ENCODE results near the gene SRSF11. TPM values are rescaled to one million over a fixed set of nuclear protein-coding genes. Genes with fewer than 3 reads are reported as not detected.
A peak's percentile ranks its signal among the peaks of the same experiment; 100 is the strongest.
"Not testable (repeated sequence)": the region's sequence is repeated elsewhere in the genome, so short reads cannot be mapped to it uniquely, and the experiment has no call there.

The SRSF11 gene
- 100 to 1,000 TPM; 325 to 505 (median 435) TPM for polyA plus RNA-seq (ENCODE audit: insufficient read length in 3 of 3)
- long read RNA-seq, donor 1, full-length matches to known transcripts: 24 of 98 reads
- long read RNA-seq, donor 1, partial matches to known transcripts: 74 of 98 reads
- long read RNA-seq, donor 1, other reads (novel, unspliced or antisense): 0 of 98 reads
- long read RNA-seq, donor 2, full-length matches to known transcripts: 13 of 67 reads
- long read RNA-seq, donor 2, partial matches to known transcripts: 54 of 67 reads
- long read RNA-seq, donor 2, other reads (novel, unspliced or antisense): 0 of 67 reads
- long read RNA-seq, donor 3, full-length matches to known transcripts: 40 of 185 reads
- long read RNA-seq, donor 3, partial matches to known transcripts: 145 of 185 reads
- long read RNA-seq, donor 3, other reads (novel, unspliced or antisense): 0 of 185 reads
- long read RNA-seq, donor 4, full-length matches to known transcripts: 42 of 148 reads
- long read RNA-seq, donor 4, partial matches to known transcripts: 106 of 148 reads
- long read RNA-seq, donor 4, other reads (novel, unspliced or antisense): 0 of 148 reads
- long read RNA-seq, donor 5: 0 reads
- long read RNA-seq, donor 6, full-length matches to known transcripts: 43 of 308 reads
- long read RNA-seq, donor 6, partial matches to known transcripts: 265 of 308 reads
- long read RNA-seq, donor 6, other reads (novel, unspliced or antisense): 0 of 308 reads
- long read RNA-seq, donor 7, full-length matches to known transcripts: 38 of 173 reads
- long read RNA-seq, donor 7, partial matches to known transcripts: 135 of 173 reads
- long read RNA-seq, donor 7, other reads (novel, unspliced or antisense): 0 of 173 reads
- long read RNA-seq, donor 8, full-length matches to known transcripts: 64 of 318 reads
- long read RNA-seq, donor 8, partial matches to known transcripts: 249 of 318 reads
- long read RNA-seq, donor 8, other reads (novel, unspliced or antisense): 5 of 318 reads
- long read RNA-seq, donor 9, full-length matches to known transcripts: 27 of 144 reads
- long read RNA-seq, donor 9, partial matches to known transcripts: 111 of 144 reads
- long read RNA-seq, donor 9, other reads (novel, unspliced or antisense): 6 of 144 reads
- long read RNA-seq, donor 10, full-length matches to known transcripts: 26 of 125 reads
- long read RNA-seq, donor 10, partial matches to known transcripts: 93 of 125 reads
- long read RNA-seq, donor 10, other reads (novel, unspliced or antisense): 6 of 125 reads
- long read RNA-seq, donor 11, full-length matches to known transcripts: 20 of 77 reads
- long read RNA-seq, donor 11, partial matches to known transcripts: 57 of 77 reads
- long read RNA-seq, donor 11, other reads (novel, unspliced or antisense): 0 of 77 reads
- long read RNA-seq, donor 12, full-length matches to known transcripts: 30 of 58 reads
- long read RNA-seq, donor 12, partial matches to known transcripts: 28 of 58 reads
- long read RNA-seq, donor 12, other reads (novel, unspliced or antisense): 0 of 58 reads
- long read RNA-seq, donor 13, transcript SRSF11-206 (2 exons, 3,501 nt): minor isoform, 6 of 274 reads
- long read RNA-seq, donor 13, transcript SRSF11-216 (3 exons, 784 nt): major isoform, 12 of 274 reads
- long read RNA-seq, donor 13, transcript SRSF11-201 (10 exons, 3,034 nt): major isoform, 12 of 274 reads
- long read RNA-seq, donor 13, partial matches to known transcripts: 237 of 274 reads
- long read RNA-seq, donor 13, other reads (novel, unspliced or antisense): 0 of 274 reads
- long read RNA-seq, donor 14, transcript SRSF11-201 (10 exons, 3,034 nt): major isoform, 8 of 94 reads
- long read RNA-seq, donor 14, partial matches to known transcripts: 74 of 94 reads
- long read RNA-seq, donor 14, other reads (novel, unspliced or antisense): 6 of 94 reads
- long read RNA-seq, donor 15, transcript SRSF11-201 (10 exons, 3,034 nt): major isoform, 11 of 46 reads
- long read RNA-seq, donor 15, partial matches to known transcripts: 33 of 46 reads
- long read RNA-seq, donor 15, other reads (novel, unspliced or antisense): 0 of 46 reads
- long read RNA-seq, donor 16, full-length matches to known transcripts: 106 of 570 reads
- long read RNA-seq, donor 16, partial matches to known transcripts: 459 of 570 reads
- long read RNA-seq, donor 16, other reads (novel, unspliced or antisense): 5 of 570 reads

GRCh38 chr1:70221238-70222121 is at the start of gene SRSF11:
TSS of gene SRSF11 (plus strand) at chr1:70221380. CDS start at chr1:70221637, 257 bp downstream.
- peak; percentile 85 to 96 (median 94) for DNase-seq (ENCODE audit: extremely low read depth in 1 of 11, low read depth in 9 of 11, low spot score in 4 of 11)

- DNase-seq (ENCODE audit: extremely low read depth in 1 of 11, low read depth in 9 of 11, low spot score in 4 of 11): no peak
Measured at GRCh38 chr1:70171512-70171911, 49.7 kb upstream of the SRSF11 start.

- not testable (repeated sequence) for DNase-seq (ENCODE audit: extremely low read depth in 1 of 11, low read depth in 9 of 11, low spot score in 4 of 11)
Measured at GRCh38 chr1:70185181-70185580, 36.0 kb upstream of the SRSF11 start.

GRCh38 chr1:70188522-70188921 is 32.7 kb upstream of the SRSF11 start:
- DNase-seq (ENCODE audit: extremely low read depth in 1 of 11, low read depth in 9 of 11, low spot score in 4 of 11): no peak

- no peak for DNase-seq (ENCODE audit: extremely low read depth in 1 of 11, low read depth in 9 of 11, low spot score in 4 of 11)
Measured at GRCh38 chr1:70190180-70190579, 31.0 kb upstream of the SRSF11 start.

GRCh38 chr1:70192446-70192845 is 28.7 kb upstream of the SRSF11 start:
- DNase-seq (ENCODE audit: extremely low read depth in 1 of 11, low read depth in 9 of 11, low spot score in 4 of 11): not testable (repeated sequence)

- no peak for DNase-seq (ENCODE audit: extremely low read depth in 1 of 11, low read depth in 9 of 11, low spot score in 4 of 11)
Measured at GRCh38 chr1:70194601-70195000, 26.6 kb upstream of the SRSF11 start.

- DNase-seq (ENCODE audit: extremely low read depth in 1 of 11, low read depth in 9 of 11, low spot score in 4 of 11): no peak
Measured at GRCh38 chr1:70195342-70195741, 25.8 kb upstream of the SRSF11 start.

GRCh38 chr1:70196333-70196732 is 24.8 kb upstream of the SRSF11 start:
- no peak for DNase-seq (ENCODE audit: extremely low read depth in 1 of 11, low read depth in 9 of 11, low spot score in 4 of 11)

- no peak for DNase-seq (ENCODE audit: extremely low read depth in 1 of 11, low read depth in 9 of 11, low spot score in 4 of 11)
Measured at GRCh38 chr1:70200065-70200464, 21.1 kb upstream of the SRSF11 start.

- DNase-seq (ENCODE audit: extremely low read depth in 1 of 11, low read depth in 9 of 11, low spot score in 4 of 11): no peak
Measured at GRCh38 chr1:70202173-70202758, 18.9 kb upstream of the SRSF11 start.

- no peak for DNase-seq (ENCODE audit: extremely low read depth in 1 of 11, low read depth in 9 of 11, low spot score in 4 of 11)
Measured at GRCh38 chr1:70204139-70204538, 17.0 kb upstream of the SRSF11 start.

GRCh38 chr1:70204600-70204999 is 16.6 kb upstream of the SRSF11 start:
- no peak for DNase-seq (ENCODE audit: extremely low read depth in 1 of 11, low read depth in 9 of 11, low spot score in 4 of 11)

GRCh38 chr1:70205071-70205433 is 16.1 kb upstream of the SRSF11 start:
- peak in 1 of 11 donors; percentile 13 for DNase-seq (ENCODE audit: extremely low read depth in 1 of 11, low read depth in 9 of 11, low spot score in 4 of 11)

- peak; percentile 90 to 97 (median 96) for DNase-seq (ENCODE audit: extremely low read depth in 1 of 11, low read depth in 9 of 11, low spot score in 4 of 11)
Measured at GRCh38 chr1:70205434-70206118, 15.6 kb upstream of the SRSF11 start, which contains the start of gene LRRC40. TSS of gene LRRC40 (minus strand) at chr1:70205579. CDS start at chr1:70205540, 39 bp downstream.
